HG03135 (cell line): ENCODE results near the gene PELI2.

Experiments used
- ATAC-seq: cut with Tn5 transposase; IDR thresholded peaks from one replicate; pipeline ENCODE4 v1.9.1; 2021; ENCODE audit warnings: mild to moderate bottlenecking, moderate library complexity; ENCODE audit not compliant: unreplicated experiment

PELI2 gene

DNA sequence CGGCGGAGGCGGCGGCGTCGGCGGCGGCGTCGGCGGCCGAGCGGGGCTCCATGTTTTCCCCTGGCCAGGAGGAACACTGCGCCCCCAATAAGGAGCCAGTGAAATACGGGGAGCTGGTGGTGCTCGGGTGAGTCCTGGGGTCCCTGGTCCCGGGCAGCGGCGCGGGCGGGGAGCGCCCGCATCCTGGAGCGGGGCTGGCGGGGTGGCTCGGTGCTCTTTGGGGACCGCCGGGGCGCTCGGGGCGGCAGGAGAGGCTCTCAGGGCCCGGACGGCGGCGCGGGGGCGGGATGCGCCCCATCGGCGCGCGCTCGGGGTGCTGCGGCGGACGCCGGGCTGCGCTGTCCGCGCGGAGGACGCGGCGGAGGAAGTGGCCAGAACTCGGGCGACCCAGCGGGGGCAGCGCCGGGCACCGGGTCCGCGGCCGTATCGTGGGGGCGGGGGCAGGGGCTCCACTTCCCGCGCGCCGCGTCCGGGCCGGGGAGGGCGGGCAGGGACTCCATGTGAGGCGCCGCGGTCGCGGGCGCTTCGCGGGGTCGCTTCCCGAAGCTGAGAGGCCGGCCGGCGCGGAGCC, 485 bp downstream of the PELI2 start:
- ATAC-seq, result peak; percentile 27

DNA sequence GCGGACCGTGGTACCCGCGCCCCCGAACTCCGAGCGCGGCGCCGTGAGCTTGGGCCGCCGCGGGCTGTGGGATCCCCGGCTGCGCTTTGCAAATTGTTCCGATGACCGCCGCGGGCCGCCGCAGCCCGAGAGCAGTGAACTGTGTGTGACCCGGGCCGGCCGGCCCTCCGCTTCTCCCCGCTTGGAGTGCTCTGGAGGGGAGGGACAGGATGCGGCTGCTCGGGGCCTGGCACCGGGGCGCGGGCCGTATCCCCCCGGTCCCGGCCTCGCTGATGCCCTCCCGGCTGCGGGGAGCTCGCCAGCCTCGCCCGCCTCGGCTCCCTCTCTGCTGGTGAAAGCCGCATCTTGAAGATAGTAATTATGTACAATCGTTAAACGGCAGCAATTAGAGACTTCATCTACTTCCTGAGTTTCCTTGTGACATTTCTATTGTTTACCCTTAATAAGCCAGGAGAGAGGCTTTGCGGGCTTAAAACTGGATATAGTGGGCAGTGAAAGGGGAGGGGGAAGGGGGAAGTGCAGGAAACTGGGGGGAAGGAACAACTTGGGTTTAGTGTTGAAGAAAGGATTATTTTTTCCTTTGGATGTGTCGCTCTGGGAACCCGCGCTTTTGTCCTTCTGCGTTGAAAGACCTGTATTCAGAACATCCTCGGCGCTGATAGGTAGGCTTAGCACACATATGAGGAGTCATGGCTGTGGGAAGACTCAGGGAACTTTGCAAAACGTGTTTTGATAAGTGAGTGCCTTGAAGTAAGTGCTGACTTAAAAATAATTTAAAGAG, 1.2 kb downstream of the PELI2 start:
- ATAC-seq, result peak; percentile 25

GRCh38 chr14:56120091-56120691, 2.0 kb downstream of the PELI2 start:
- no peak for ATAC-seq

DNA sequence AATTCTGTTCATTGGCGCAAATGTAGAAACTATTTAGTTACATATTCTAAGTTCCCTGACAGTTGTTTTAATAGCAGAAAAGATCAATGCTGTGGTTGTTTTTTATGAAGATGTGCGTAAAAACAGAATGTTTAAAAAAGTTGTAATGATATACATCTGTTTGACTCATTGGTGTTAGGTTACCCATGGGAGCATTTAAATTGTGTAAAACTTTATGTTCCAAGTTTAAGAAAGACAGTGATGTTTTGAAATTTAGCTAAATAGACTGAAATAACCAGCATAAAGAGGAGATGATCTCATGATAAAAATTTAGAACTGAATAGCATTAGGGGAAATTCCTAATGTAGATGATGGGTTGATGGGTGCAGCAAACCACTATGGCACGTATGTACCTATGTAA, 3.6 kb downstream of the PELI2 start:
- no peak for ATAC-seq

DNA sequence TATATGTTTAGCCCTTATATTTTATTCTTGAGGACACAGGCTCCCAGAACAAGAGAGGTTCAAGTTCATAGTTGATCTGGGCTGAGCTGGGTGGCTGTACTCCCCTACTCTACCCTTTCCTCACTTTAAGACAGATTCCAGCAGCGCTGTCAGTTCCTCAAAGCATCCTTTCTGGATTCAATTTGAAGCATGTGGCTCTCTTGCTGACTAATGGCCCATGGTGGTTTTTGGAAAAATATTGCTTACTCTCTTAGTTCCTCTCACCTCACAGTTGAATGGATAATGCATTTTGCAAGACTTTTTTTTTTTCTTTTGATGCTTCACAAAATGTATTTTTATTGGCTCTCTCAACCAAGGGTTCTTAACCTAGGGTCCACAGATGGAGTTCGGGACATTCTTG, 4.1 kb downstream of the PELI2 start:
- no peak for ATAC-seq

DNA sequence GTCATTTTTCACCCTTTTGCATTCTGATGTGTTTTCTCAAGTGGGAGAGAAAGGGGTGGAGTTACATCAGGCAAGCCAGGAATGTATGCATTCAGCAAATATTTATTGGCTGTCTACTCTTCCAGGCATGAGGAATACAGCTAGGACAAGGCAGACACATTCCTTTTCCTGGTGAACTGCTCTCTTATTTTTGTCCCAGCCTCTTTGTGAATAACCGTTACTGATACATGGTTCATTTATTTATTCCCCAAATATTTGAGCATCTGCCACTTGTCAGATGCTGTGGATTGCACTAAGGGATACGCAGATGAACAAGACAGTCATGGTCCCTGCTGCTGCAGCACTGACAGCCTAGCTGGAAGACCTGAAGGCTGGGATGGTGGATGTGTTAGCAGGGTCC, 6.1 kb downstream of the PELI2 start:
- ATAC-seq, result no peak

DNA sequence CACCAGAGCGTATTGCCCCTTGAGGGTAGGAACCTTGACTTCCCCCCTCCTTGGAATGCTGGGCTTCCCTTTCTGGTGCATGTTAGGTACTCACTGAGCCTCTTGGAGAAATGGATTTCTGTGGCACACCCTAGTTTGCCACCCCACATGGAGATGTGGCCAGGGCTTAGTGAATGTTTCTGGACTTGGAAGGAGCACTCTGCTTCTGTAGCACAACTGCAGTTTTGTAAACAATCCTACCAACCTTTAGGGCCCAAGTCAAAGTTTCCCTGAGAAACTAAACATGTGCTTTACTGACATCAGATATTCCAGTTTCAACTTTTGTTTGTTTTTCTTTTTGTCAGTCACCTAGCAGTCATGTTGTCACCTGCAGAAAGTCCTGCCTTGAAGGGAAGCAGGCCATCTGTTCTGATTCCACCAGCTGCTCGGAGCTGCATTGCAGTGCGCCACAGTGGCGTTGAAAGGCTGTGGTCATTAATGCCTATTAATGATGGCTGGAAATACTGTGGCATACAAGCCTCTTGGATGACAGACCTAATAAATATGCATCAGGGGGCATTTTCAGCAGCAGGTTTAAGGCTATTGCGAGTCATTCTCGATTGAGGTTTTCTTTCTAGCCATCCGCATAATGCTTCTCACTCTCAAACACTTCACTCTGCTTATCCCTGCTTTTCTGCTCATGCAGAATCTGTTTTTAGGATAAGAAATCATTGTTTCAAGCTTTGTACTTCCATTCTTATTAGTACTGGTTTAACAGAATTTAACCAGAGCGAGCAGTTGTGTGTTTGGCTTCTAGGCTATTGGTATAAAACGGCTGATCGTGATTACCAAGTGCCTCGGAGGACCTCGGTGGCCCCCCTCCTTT, 7.8 kb downstream of the PELI2 start:
- ATAC-seq, result no peak

DNA sequence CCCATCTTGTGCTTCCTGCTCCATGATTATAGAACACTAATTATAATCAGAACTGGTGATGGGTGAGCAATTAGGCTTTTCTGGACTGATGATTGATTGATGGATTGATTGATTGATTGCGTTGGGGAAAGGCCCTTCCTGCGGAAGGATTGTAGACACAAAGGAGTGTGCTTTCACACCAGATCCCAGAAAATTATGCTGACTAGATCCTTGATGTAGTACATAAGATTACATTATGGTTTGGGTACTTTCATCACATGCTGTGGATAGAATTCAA, 8.4 kb downstream of the PELI2 start:
- ATAC-seq, result no peak

GRCh38 chr14:56127156-56127555, 8.9 kb downstream of the PELI2 start:
- ATAC-seq, result no peak

DNA sequence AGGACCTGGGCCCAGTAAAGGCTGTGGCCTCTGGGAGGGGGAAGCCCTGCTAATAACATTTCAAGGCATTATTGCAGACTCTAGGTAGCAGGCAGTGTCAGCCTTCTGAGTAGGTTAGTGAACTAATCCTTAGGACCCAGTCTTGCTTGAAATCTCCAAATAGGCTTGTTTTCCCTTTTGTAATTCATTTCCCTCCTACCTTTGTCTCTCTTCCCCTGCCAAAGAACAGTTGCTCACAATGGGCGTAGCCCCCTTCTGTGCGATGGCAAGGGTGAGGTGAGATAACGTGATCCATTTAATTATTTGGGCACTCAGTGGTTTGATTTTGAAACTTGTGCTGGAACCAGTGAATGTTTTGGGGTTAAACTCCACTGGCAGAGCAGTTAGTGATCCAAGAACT, 10.9 kb downstream of the PELI2 start:
- no peak for ATAC-seq

GRCh38 chr14:56129933-56130332, 11.7 kb downstream of the PELI2 start:
- ATAC-seq, result no peak

- no peak for ATAC-seq
Measured at GRCh38 chr14:56131004-56131864, 13.0 kb downstream of the PELI2 start.

GRCh38 chr14:56131865-56132833, 13.9 kb downstream of the PELI2 start:
- no peak for ATAC-seq

- ATAC-seq, result no peak
Measured at GRCh38 chr14:56133547-56133946, 15.3 kb downstream of the PELI2 start.

DNA sequence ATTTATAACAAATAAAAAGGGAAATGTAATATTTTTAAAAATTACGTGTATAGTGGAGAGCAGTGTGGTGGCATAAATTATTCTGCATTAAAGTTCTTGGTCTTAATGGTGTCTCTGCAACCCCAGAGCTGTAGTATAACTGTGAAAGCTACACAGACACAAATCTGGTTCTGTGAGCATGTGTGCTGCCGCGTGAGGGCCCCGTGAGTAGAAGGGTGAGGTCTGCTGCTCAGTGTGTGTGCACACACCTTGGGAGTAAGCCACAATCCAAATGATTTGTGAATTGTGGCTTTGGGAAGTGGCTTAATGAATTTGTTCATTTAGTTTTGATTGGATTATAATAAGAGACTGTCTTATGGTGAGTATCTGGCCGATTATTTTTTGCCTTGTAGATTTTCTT, 16.8 kb downstream of the PELI2 start:
- no peak for ATAC-seq

DNA sequence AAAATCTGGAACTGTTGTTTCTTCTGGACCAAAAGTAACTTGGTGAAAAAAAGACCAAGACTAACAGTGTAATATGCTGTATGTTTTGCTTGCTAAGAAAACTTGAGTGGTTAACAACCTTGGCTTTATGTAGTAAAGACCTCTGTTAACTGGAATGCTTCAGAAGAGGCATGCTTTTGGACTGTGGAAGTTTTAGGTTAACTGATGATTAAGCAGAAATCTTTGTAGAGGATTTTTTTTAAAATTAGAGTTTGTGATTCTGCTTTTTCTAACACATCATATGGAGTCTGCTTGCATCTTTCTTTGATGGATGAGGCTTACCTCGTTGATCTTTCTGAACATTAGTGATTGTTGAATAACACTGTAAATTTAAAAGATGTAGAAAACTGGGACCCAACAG, 17.5 kb downstream of the PELI2 start:
- no peak for ATAC-seq

GRCh38 chr14:56136571-56137452, 18.6 kb downstream of the PELI2 start:
- ATAC-seq, result no peak

GRCh38 chr14:56137453-56137807, 19.2 kb downstream of the PELI2 start:
- ATAC-seq, result no peak

DNA sequence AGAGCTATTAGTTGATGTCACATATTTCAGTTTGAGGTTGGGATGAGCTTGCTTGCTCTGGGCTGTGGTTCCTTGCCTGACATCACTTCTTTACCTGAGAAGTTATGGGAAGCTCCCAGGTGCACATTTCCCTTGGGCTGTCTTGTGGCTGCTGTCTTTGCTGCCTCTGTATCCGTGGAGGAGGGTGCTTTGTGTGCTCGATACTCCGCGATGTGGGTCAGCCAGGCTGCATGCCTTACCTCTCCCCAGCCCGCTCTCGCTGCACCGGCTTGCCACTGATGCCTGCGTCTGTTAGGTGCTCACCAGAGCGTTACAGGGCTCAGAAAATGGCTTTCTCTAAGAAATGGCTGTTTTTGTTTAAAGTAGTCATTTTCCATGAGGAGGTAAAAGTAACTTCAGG, 19.6 kb downstream of the PELI2 start:
- ATAC-seq, result no peak
